ENCODE results near the gene TRHDE.
"Not testable (repeated sequence)": the region's sequence is repeated elsewhere in the genome, so short reads cannot be mapped to it uniquely, and the experiment has no call there.

Gene TRHDE

DNA sequence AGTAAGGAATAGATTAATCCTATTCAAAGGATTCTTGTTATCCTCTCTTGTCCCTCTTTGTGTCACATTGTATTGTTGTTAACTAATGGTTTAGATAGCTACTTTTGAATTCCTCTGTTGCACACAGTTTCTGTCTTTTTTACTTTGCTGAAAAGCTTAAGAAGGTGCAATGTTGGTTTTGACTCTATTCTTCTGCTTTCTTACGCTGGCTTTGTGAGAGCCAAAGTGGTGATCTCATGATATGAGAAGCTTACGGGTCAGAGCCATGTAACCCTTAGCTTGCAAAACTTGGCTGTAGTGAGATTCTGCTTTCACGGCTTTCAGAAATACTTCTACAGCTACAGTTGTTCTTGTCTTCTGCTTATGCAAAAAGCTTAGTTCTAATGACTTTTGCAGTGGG, 239.7 kb downstream of the TRHDE start:
- DNase-seq (ENCODE audit: low spot score): no peak

DNA sequence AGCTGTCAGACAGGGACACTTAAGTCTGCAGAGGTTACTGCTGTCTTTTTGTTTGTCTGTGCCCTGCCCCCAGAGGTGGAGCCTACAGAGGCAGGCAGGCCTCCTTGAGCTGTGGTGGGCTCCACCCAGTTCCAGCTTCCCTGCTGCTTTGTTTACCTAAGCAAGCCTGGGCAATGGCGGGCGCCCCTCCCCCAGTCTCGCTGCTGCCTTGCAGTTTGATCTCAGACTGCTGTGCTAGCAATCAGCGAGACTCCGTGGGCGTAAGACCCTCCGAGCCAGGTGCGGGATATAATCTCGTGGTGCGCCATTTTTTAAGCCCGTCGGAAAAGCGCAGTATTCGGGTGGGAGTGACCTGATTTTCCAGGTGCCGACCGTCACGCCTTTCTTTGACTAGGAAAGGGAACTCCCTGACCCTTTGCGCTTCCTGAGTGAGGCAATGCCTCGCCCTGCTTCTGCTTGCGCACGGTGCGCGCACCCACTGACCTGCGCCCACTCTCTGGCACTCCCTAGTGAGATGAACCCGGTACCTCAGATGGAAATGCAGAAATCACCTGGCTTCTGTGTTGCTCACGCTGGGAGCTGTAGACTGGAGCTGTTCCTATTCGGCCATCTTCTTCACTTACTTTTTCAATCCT, 248.0 kb downstream of the TRHDE start:
- DNase-seq (ENCODE audit: low spot score): not testable (repeated sequence)

DNA sequence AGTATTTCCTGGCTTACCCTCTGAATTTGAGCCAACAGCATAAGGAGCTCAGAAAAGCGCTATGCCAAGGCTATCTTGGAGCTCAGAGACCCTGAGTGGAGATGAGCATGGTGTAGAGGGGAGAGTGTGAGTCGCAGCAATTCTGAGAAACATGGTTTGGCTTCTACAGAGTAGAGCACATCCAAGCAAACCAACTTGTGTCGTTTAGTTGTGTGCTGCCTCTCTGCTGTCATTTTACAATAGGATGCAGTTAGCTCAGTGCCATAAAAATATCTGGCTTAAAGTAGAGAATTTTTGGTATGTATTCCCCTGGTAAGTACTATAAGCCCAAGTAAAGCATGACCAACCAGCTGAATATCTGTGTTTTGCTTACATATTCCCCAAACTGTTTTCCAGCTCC, 249.2 kb downstream of the TRHDE start:
- DNase-seq (ENCODE audit: low spot score): no peak

DNA sequence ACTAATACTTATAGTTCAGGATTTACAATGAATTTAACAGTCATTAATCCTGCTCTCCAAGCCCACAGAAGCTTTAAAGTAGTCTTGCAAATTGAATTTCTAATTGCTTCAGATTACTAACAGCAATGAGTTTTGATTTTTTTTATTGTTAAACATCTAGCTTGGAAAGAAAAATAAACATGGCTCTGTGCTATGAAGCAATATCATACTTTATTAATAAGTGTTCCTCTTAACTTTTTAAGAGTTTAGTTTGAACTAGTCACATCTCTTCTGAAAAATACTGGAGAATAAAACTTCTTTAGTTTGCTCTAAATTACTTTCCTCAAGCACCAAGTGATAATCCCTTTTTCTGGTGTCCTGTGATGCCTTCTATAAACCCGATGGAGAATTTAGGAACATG, 250.2 kb downstream of the TRHDE start:
- DNase-seq (ENCODE audit: low spot score): no peak

DNA sequence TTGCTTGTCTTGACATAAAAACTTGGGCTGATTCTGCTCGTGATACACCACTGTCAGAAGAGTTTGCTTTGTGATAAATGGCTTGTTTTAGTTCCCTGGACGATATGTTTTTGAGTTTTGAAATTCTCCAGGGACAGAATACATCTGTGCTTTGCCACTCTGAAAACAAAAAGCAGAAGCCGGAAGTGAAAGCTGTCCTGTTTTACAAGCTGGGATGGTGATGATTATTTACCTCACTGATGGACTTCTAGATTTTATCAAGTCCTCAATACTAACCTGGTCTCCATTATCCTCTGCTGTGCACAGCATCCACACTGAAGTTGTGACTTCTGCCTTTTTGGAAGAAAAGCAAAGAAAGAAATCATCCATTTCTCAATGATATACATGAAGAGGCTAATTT, 251.6 kb downstream of the TRHDE start:
- DNase-seq (ENCODE audit: low spot score): no peak

DNA sequence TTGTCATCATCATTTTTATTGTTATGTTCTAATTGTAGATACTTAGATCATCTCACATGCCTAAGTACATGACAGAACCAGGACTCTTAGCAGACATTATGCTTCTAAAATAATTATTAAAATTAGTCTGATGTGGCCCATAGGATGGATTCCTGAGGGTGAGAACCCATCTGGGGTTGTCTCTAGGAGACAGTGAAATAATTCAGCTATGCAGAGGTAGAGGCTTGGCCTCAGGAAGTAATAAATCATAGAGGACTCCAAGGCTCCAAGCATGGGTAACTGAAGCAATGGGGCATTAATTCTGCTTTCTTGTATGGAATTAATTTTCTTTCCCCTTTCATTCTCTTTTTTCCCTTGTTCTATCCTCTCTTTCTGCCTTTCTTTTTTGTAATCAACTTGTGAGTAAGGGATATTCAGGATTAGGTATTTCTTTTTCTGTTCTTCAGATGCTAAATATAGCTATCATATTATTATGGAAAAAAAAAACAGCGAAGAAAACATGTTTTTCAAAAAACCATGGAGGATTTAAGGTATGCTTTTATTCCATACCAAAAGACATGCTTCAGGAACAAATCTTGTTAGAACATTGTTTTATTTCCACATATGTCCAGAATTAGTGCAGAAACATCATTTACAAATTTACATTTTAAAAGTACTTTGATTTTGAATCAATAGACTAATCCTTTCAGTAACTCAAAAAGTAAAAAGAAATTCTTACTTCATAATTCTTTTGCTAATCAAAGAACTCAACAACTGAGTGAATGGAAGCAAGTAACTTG, 263.2 kb downstream of the TRHDE start:
- DNase-seq (ENCODE audit: low spot score): no peak

DNA sequence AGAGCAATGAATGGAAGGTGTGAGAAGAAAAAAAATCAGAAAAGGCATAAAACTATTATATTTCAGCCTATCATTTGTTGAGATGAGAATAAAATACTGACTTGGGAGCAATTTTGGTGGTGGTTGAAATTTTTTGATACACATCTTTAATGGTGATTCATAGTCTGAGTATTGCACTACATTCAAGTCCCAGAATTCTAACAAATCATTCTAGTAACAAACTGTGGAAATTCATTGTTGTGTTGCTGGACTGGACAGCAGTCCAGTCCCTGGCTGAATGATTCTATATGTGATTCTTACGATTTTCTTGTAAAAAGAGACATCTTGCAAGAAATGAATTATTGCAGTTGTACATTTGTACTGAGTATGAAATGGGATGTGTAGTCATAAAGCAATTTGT, 268.6 kb downstream of the TRHDE start:
- no peak for DNase-seq (ENCODE audit: low spot score)

DNA sequence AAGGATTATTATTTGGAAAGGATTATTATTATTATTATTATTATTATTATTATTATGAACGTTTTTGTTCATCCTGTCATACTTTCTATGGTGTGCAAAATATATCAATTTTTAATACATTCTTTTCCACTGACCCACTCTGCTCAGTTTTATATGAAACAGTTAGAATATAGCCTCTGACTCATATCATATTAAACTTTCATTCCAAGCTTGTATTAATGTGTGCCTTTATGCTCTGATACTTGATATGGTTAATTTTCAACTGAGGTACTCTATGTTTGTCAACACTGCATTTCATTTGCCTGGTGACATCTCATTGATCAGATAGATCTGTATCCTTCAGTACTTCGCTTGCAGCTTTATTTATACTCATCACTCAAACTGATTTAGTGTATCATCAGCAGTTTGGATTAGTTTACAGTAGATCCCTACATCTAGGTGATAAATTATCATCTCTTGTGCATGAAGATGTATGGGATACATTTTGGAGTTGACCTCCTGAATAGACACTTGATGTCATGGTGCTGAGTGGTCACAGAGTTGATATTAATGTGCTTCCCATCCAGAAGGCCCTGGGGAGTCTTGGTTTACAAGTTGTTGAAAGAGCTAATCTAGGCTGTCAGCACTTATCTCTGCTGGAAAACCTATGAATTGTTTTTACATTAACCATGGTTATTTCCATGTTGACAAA, 271.8 kb downstream of the TRHDE start:
- no peak for DNase-seq (ENCODE audit: low spot score)

DNA sequence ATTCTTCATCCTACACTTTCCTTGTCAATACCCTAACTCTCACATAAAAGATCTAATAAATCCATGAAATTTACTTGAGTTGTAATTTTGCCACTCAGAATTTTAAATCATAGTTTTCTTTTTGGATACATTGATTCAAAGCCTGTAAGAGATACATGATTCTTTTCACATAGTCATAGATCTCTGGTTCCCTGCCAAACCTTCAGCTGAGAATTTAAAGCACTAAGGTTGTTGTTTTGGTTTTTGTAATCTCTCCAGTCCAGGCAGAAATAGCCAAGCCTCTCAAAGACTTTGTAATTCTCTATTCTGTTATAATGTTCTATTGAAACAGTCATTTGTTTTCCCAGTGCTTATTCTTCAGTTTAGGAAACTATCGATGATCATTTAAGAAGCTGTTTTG, 273.9 kb downstream of the TRHDE start:
- DNase-seq (ENCODE audit: low spot score): no peak

DNA sequence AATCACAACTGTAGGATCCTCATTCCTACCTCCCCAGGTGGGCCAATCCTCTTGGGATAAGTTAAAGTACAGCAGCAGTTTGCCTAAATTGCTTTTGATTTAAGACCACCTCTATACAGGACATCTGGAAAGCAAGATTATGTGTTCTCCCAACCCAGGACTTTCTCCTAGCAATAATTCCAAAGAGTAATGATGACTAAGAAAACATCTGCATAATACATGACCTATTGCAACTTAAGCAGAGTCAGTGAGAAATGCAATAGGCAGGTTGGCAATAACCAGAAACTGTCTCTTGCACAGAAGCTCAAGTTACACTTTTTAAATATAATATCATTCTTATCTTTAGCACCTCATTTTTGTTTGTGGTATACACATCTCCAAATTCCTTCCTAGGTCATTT, 275.4 kb downstream of the TRHDE start:
- DNase-seq (ENCODE audit: low spot score): no peak

DNA sequence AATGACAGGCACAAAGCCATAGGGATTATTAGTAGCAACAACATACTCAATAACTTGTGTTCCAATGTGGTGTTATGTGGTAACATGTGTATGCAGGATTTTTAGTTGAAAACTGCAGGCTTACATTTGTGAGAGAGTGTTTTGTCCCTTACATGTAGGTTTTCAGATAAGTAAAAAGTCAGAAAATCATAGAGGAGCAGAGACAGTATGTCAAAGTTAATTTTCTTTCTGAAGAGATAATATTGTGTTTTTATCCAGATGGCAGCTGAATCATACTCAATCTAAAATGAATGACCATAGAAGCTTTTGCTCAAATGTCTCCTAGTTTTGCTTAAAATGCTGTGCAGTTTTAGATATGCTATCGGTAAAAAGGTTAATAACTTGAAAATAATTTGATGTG, 277.0 kb downstream of the TRHDE start:
- DNase-seq (ENCODE audit: low spot score): no peak

DNA sequence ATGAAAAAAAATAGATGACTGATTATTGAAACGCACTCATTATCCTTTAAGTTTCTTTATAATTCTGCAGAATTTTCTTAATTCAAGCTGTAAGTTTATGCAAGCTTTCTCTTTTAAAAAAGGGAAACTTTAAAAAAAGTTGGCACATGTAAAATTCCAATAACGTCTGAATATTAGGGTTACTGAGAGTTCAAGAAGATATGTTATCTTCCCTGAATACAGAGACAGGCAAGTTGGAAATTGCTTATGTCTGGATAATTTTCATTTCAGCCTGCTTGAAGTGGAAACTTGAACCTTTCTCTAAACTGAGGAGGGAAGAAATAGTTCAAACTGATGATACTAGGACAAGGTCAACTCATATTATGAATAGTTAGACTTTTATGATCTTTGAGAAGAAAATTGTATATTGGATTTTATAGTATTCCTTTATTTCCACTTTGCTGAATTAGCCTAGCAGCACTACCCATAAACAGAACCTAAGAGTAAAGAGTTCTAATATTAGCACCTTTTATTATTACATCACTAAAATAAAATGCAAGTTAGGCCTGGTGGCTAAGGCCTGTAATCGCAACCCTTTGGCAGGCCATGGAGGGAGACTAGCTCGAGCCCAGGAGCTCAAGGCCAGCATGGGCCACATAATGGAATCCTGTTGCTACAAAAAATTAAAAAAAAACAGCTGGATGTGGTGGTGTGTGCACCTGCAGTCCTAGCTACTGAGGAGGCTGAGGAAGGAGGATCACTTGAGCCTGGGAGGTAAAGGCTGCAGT, 288.0 kb downstream of the TRHDE start:
- peak; percentile 9 for DNase-seq (ENCODE audit: low spot score)

DNA sequence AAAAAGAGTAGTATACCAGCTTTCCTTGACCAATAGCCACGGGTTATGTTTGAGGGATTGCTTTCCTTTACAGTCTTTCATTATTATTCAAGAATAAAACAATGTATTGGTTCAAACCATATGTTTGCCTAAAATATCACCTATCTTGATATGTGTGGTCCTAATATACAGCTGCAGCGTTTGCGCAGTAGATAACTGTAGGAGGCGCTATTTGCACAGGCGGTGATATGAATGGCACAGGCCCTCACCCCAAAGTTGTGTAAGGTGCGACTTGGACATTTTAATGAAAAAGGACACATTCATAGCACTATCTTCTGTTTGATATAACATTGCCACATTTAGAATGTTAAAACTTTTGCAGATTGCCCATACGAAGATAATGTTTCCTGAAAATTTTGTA, 298.4 kb downstream of the TRHDE start:
- DNase-seq (ENCODE audit: low spot score): peak; percentile 36

DNA sequence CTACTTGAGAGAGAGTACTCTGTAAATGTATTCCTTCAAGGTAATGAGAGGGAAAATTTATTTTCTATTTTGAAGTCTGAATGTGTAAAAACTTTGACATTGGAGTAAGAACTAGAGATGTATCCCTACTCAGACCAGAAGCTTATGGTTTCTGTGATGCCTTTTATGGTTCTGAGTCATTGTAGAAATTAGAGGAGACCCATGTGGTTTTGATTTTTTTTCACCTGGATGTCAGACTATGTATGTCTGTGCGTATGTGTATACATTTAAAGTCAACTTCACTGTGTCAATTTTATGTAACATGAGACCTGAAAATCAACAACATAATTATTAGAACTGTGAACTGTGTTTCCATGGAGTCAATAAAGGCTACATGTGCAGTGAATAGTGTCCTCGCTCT, 302.0 kb downstream of the TRHDE start:
- no peak for DNase-seq (ENCODE audit: low spot score)

DNA sequence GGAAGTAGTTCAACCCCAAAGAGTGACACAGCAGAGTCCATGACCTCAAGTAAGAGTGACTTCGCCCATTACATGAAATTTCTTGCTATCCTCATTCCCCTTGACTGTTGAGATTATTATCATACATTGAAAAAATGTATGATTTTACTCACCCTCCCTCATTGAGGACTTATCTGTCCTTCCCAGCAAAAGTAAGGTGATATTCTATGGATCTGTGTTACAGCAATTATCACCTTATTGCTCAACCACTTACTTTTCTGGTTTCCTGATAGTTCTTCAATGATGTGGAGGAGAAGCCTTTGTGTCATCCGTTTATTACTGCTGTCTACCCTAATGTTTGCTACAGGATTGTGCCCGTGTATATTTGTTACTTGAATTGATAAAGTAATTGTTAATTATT, 306.2 kb downstream of the TRHDE start:
- no peak for DNase-seq (ENCODE audit: low spot score)

DNA sequence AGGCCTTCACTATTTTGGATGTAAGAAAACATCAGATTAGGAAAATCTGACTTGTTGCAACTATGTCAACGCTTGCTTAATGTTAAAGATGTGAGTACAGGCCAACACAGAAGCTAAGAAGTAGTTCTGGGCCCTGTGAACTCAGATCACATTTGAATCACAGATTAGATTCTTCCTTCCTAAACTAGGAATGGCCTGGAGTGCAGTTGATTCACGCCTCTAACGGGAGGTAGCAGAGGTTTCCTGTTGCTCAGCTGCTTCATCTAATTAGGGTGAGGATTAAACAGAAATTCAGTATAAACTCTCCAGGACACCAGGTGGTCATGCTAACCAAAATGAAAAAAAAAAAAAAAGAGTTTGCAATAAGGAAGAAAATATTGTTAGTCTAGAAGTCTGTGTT, 314.3 kb downstream of the TRHDE start:
- peak; percentile 10 for DNase-seq (ENCODE audit: low spot score)

DNA sequence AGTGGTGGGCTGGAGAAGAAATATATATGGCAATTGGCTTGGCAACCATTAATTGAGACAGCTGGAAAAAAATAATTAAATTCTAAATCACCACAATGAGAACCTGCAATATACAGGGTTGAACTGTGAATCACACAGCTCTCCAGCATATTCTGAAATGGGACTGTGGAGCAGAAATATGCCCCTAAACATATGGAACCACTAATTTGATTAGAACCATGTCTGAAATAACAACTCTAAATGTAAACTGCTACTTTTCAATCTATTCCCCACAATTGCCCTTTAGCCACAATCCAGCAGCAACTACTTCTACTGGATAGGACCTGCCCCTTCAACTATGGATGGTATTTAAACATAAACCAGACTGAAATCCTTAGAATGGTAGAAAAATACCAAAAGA, 330.4 kb downstream of the TRHDE start:
- no peak for DNase-seq (ENCODE audit: low spot score)

DNA sequence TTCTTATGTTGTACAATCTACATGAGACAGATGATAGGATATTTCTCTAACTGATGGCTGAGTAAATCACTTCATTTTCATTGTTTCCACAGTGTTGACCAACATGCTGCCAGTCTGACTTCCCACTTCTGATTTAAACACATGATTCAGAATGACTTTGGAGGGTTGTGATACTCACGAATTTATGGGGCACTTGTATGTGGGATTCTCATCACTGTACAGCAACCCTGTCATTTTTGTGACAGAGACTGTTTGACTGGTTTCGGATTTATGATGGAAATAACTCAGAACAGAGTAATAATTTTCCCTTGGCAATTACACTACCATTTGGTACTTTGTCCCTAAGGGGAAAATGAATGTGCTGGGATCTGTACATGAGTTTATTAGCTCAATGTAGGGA, 333.8 kb downstream of the TRHDE start:
- DNase-seq (ENCODE audit: low spot score): no peak

DNA sequence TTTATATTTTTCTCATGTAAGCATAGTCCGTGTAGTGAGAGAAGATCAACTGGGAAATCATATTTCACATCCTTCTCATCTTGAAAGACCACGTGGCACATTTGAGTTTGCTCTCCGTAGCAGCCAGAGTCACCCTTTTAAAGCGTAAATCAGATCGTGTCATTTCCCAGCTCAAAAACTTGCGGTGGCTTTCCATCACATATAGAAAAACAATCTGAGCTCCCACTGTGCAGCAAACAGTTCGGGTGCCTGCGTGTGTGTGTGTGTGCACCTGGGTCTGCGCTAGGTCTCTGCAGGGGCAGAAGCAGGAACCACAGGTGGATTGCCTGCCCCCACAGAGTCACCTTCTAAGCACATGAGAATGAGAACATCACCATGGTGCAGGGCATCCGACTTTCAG, 338.2 kb downstream of the TRHDE start:
- DNase-seq (ENCODE audit: low spot score): no peak

DNA sequence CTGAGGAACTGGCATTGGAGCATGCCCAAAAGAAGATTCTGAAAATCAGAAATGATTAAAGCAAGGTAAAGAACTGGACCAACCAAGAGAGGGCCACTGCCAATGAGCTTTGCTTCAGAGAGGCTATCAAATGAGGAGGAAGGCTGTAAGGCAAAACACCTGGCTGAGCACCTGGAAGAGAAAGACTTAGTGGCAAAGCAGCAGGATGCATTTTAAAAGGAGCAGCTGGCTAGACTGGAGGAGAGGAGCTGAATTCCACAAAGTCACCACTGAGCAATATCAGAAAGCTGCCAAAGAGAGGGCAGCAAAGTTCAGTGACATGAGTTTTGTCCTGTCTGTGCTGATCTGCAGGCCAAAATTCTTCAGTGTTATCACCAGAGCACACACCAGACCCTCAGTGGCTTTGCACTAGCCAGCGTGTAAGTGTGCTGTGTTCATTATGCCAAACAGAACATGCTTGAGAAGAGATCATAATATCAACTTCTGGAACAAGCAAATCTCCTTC, 338.7 kb downstream of the TRHDE start:
- DNase-seq (ENCODE audit: low spot score): peak; percentile 16

DNA sequence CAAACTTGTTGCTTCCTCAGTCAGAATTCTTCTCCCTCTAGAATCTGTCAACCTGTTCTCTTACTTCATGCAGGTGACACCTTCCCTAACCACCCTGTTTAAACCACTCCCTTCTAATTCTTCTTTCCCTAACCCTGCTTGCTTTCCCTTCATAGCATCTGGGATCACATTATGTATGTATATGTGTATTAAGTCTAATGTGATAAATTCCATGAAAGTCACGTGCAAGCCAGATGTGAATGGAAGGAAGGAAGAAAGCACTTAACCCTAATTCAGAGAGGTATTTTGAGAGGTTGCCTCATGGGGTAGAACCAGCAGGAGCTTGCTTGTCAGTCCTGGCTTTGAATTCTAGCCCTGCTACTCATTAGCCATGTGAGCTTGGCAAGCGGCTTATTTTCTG, 340.0 kb downstream of the TRHDE start:
- DNase-seq (ENCODE audit: low spot score): peak; percentile 5

DNA sequence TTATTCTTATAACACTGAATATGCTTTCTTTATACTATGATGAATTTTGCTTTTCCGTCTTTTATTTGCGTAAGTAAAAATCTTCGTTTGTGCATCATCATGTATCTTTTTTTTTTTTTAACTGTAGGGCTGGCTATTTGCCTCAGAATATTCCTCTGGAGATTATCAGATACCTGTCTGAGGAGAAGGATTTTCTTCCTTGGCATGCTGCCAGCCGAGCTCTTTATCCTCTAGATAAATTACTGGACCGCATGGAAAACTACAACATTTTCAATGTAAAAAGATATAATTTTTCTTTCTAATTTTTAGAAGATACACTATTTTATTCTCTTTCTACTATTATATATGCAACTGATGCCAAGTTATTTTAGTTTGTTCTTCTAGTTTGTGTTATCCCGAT, 346.6 kb downstream of the TRHDE start:
- no peak for DNase-seq (ENCODE audit: low spot score)
